GM18909 (cell line): Measurements from ENCODE around the gene MAGIX.

Source experiments
- ATAC-seq: cut with Tn5 transposase; IDR thresholded peaks from one replicate; pipeline ENCODE4 v1.9.1; 2021; ENCODE audit warnings: mild to moderate bottlenecking; ENCODE audit not compliant: unreplicated experiment, poor library complexity

The MAGIX gene

DNA sequence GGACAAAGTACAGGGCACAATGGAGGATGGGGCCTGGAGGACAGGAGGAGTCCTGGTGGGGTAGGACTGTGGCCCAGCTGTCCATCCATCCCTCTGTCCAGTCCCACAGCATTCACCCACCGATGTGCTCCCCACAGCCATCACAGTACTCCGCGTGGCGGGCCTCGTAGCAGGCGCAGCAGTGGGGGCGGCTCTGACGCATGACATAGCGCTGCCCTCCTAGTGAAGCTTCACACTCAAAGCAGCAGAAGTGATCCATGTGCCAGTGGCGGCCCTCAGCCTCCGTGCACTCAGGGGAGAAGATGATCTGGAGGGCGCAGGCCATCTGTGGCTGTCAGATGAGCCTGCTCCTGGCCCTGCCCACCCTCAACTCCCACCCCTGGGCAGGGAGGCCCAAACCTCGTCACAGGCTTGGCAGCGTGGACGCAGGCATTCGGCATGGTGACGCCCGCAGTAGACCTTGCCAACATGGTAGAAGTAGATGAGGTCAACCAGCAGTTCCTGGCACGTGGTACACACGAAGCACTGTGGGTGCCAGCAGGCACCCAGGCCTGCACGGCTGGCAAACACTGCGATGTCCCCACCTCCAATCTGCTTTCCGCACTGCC lies 15.4 kb downstream of the MAGIX start:
- no peak for ATAC-seq

DNA sequence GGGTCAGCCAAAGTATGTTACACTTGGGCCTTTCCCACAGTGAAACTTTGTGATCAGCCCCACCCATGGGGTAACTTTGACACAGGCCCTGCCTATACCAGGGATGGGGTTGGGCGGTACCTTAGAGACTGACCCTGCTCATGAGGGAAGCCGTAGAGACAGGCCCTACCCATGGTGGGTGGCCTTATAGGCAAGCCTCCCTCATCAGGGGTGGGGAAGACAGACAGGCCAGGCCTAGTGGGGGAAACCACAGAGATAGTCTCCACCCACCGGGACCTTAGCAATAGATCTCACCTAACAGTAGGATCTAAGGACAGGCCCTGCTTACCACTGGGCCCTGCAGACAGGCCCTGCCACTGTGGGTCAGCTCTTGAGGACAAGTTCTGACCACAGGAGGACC lies 16.0 kb downstream of the MAGIX start:
- no peak for ATAC-seq

DNA sequence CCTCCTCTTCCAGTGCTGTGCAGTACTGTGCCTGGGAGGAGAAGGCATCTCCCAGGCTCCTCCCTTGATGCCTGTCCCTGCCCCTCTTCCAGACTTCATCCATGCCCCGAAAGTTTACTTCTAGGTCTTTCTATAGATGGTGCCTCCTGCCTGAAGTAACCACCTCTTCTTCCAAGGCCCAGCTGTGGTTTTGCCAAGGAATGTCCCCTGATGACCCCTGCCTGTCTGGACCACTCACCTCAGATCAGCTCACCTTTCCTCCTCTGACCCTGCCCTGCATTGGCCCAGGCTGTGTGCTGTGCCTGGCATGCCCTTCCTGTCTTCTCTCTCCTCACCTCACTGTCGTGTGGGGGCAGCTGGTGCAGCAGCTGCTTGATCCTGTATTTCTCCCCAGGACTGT lies 16.8 kb downstream of the MAGIX start:
- ATAC-seq, result no peak

DNA sequence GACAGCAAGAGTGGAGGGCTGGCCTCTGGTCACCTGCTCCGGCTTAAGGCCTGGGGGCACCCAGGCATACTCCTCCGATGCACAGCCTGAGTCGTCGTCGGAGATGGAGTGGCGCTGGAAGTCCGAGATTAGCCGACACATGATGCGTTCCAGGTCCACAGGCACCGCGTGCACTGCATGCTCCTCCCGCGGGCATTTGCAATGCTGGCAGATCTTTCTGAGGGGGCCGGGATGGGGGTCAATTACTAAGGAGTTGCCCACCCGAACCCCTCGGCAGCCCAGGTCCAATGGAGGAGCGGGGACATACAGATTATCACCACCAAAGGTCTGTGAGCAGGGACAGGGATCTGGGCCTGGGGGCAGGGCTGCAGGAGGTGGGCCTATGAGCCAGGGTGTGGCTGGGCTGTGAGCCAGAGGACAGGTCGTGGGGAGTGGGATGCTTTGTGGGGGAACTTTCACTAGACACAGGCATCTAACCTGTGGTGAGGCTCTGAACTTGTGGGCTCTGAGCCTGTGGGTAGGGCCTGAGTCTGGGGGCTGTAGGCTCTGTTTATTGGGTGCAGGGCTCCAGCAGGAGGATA lies 21.2 kb downstream of the MAGIX start:
- no peak for ATAC-seq

DNA sequence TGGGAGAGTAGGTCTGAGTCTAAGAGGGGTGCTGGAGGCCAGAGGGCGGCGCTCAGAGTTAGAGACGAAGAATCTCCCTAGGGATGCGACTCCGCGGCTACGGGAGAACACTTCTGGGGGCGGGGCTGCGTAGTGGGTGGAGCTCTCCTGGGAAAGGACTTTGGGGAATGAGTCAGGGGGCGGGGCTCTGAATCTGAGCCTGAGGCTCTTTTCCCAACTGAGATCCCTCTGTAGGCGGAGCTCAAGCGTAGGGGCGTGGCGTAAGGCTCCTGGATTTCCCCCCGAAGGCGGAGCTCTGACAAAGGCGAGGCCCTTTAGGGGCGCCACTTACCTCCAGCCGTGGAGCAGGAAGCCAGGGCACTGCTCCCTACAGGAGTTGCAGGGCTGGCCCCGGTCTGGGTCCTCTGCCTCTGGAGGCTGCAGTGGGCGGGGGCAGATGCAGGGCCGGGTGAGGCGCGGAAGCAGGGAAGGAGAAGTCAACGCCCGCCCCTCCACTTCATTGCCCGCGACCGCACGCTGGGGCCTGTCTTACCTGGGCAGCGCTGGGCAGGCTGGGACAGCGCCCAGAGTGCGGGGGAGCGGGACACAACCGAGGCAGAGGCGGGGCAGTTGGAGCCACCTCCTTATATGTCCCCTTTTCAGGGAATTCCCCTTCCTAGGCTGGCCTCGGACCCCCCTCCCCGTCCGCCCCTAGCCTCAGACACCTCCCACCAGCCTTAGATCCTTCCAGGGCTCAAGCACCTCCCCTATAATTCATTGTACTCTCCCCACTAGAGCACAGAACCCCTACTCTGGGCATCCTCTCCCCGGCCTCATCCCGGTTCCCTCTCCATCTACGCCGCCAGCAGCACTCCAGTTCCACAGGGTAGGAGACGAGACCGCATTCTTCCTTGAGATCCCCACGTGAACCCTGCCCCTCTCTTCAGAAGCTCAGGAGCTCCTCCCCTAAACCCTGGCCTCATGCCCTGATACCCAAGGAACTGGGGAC lies 22.0 kb downstream of the MAGIX start:
- no peak for ATAC-seq

DNA sequence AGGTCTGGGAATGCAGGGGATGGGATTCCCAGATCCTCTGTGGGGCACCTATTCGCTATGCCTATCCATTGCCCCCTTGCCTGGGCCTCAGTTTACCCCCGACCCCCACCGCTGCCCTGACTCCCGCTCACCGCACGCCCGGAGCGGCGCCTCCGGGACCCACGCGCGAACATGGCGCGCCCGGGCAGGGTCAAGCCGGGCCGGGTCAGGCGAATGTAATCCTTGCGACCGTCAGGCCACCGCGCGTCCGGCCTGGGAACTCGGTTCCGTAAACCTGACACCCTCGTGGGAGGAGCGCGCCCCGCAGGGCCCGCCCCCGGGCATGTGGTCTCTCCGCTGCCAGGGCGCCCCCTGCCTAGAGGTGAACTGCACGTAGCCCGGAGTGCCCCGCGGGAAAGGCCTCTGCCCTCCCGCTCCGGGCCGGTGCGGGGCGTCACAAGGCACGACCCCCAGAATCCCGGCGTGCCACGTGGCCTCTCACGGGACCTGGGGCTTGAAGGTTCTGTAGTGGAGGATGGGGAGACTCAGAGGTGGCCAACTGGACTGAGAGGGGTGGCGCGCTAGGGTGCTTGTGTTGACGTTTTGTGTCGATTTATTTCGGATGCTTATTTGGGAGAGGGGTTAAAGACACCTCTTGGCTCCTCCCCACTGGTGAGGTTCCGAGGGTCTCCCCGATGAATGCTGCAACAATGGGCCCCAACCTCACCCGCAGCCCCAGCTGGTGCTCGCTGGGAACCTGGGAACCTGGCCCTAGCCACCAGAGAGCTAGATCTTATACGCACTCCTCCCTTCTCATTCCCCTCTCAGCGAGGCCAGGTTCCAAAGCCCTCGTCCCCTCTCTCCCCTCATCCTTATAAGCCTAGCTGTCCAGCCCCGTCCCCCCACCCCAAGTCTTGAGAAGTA lies 23.8 kb downstream of the MAGIX start, which contains the start of gene PRICKLE3:
Gene PRICKLE3 (minus strand): TSS at position 249 of the 903 bp plus-strand sequence. CDS start 76 bp downstream, at position 173.
- peak; percentile 28 for ATAC-seq

DNA sequence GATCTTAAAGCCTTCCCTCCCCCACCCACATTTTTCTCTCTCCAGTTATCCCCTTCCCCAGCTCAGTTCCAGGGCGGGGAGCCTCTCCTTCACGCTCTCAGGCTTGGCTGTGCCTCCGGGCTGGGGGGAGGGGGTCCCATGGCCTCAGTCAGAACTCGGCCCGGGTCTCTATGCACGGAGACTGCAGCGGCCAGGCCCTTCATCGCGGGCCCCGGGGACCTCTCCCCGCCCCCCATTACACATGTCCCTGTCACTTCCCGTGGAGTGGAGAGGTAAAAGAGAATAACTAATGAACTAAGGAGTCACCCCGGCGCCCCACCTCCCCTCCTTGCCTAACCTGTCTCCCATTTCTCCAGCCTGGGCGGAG lies 24.5 kb downstream of the MAGIX start:
- ATAC-seq, result no peak

DNA sequence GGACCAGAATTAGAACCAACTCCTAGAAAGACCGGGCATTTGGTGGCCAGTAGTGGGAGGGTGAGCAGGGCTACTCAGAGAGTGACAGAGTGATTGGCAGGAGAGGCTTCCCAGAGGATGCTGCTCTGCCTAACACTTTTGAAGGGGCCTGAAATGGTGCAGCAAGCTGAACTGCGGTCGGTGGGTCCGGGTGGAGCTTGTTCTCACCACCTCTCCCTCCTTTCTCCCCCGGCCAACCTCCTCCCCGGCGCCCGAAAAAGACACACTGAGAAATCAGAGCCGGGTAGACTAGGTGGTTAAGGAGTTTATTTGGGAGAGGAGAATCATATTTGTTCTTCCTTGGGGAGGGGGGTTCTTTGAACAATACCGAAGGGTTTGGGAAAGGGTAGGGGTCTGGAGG lies 25.0 kb downstream of the MAGIX start:
- ATAC-seq, result no peak

DNA sequence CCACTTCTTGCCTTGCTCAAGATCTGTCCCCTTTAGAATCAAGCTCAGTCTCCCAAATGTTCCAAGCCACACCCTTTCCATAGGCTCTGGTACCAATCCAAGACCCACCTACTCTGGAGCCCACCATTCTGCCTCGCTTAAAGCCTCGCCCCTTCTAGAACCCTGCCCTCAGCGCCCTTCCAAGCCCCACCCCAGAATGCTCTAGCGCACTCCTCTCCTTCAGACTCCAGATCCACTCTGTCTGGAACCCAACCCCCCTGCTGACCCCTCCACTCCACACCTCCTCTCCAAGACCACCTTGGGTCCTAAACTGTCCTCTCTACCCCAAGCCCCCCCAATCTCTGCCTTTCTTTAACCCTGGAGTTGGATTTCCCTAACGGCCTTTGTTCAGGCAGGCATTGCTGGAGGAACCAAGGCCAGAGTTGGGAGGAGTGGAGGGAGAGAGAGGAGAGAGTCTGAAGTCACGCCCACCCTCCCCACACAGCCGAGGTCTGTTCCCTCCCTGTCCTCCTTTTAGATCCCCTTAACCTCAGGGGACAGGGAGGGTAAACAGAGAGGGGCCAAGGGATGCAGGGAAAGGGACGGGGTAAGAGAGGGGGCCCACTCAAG lies 26.0 kb downstream of the MAGIX start:
- no peak for ATAC-seq

DNA sequence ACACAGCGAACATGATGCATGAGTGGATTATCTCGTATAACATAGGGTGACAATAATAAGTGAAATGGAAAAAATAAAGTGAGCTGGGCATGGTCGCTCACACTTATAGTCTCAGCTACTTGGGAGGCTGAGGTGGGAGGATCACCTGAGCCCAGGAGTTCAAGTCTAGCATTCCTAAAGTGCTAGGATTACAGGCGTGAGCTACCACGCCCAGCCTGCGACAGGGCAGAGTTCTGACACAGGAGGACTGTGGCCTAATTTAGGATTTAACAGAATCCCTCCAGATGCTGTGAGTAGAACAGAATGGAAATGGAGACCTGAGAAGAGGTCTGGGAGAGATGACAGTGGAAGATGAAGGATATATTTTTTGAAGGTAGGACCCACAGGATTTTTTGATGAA lies 27.0 kb downstream of the MAGIX start:
- ATAC-seq, result no peak

DNA sequence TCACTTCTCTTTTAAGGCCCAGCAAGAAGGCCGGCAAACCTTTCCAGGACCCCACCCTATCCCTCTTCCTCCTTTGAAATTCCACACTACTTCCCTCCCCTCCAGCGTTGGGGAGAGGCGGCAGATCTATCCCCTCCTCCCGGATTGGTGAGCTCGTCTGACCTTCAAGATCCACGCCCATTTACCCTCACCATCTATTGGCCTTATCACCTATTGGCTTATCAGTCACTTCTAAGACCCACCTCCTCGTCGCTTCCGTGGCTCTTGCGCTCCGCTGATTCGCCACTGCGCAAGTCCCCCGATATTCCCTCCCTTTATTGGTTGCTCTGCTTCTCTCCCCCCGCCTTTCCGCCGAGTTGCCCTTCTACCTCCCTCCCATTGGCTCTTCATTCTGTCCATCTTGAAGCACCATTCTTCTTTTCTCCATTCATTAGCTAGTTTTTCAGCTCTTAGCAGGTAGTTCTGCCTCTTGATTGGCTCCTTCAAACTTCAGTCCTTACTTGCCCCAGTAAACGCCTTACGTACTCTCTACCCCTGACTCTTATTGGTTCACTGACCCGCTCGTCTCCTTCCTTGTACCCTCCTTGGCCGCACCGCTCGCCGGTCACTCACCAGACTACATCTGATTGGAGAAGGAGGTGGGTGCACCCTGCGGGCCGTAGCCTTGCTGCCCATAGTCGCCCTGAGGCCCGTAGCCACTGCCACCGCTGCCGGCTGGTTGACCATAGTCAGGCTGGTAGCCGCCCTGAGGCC lies 28.4 kb downstream of the MAGIX start:
- peak; percentile 90 for ATAC-seq

DNA sequence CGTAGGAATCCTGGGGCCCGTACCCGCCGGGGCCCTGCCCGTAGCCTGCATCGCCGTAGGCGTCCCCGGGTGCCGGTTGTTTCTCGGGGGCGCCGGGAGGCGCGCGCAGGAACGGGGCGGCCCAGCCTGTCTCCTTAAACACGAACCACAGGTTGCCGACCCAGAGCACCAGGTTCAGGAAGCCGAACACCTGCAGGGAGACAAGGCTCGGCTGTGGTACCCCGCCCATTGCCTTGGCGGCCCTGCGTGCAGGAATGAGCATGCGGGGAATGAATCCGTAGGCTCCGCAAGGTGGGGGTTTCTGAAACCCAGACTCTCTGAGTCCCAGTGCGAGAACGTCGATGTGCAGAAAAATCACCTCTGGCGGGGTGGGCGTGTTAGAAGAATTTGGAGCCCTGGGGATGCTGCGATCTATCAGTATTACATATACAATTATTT lies 29.0 kb downstream of the MAGIX start:
- ATAC-seq, result peak; percentile 16

DNA sequence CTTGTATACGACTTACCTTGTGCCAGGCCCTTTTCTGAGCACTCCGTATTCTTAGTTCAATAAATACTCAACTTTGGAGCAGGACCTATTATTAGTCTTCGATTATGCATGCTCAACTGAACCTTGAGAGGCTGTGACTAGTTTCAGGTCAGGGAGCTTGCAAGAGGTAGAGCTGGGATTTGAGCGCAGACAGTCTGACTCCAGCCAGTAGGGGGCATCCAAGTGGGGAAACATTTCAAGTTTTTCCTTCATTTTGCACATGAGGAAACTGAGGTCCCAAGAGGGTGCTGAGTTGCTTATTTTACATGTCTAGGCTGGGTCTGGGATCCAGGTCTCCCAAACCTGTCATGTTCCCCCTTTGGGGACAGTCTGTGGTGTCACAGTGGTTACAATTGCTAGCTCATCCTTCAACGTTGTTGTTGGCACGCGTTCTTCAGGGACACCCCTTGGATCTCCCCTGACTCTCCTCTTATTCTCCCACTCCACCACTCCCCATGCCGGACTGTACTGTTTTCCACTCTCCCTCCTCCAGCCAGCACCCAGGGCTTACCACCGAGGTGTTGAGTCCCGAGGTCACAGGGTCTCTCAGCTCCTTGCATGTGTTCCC lies 30.3 kb downstream of the MAGIX start:
- no peak for ATAC-seq

DNA sequence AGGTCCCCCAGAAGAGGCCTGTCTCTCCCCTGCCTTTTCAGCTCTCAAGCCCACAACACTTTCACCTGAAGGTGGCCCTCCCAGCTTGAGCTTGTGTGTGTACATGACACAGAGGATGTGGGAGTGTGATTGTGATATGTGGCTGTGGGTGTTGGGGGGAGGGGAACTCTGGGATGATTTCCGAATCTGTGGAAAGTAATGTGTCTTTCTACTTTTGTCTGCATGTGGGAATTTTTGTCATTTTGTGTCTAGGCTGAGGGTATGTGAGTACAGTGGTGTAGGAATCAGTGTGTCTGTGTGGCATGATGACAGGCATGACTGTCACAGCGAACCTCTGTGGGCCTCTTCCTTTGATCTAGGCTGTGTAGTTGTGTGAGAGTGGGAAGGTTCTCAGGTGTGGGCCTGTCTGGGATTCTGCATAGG lies 31.0 kb downstream of the MAGIX start:
- no peak for ATAC-seq

DNA sequence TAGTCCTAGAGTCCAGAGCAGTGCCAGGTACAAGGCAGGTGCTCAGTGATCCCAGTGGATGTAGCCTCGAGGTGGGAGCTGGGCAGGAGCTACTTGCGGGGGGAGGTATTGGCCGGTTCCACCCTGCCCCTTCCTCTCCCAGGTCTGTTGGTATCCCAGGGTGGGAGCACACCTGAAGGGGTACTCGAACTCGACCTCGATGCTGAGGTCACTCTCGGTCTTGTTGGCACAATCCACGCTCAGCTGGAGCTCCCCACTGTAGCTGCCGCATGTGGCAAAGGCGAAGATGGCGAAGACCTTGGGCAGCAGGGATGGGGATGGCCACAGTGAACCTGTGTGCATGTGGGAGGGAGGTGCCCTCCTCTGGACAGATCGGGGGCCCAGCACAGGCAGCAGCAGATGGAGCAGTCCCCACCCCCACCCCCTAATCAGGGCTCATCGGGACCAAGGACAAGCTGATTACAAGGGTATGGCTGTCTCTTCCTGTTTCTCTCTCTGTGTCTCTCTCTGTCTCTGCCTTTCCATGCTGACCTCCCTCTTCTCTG lies 35.1 kb downstream of the MAGIX start:
- no peak for ATAC-seq

DNA sequence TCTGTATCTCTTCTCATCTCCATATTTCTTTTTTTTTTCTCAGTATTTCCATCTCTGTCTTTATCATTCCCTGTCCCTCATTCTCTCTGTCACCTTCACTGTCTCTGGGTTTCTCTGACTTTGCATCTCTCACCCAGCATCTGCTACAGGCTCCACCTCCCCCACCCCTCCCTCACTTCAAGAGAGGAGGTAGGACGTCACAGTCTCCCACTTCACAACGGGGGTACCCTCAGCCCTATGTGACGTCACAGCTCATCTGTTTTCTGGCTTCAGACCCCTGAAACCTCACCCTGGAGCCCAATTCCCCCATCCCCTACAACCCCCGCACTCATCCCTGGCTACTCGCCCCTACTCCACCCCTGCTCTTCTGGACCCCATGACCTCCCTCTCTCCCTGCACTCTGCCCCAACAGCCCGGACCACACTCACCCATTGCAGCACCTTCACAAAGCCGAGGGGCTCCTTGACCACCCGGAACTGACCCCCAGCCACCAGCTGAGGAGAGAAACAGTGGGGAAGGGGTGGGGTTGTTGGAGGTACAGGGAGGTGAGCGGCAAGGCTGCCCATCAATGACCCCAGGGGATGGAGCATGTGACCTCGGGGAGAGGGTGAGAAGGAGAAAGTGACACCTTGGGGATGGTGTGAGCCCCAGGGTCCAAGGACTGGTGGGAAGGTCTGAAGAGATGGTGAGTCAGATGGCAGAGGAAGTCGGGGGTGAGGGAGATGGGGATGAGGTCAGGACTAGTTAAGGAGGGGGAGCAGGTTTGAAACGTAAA lies 36.2 kb downstream of the MAGIX start:
- ATAC-seq, result no peak

DNA sequence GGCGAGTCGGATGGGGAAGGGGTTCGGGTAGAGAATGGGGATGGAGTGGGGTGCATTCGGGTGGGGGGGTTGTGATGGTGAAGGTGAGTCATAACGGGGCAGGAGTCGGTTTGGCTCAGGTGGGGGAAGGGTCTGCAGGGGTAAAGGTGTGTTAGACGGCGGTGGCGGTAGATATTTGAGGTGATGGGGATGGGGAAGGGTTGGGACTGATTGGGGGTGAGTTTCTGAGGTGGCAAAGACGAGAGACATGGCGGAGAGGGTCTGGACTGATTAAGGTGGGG lies 36.7 kb downstream of the MAGIX start:
- ATAC-seq, result no peak
